Uterus (tissue), 4 donors: ENCODE data around the gene DTD2. TPM values are rescaled to one million over a fixed set of nuclear protein-coding genes. Genes with fewer than 3 reads are reported as not detected.
A peak's percentile ranks its signal among the peaks of the same experiment; 100 is the strongest.

Source experiments
- DNase-seq, 2 donors: peaks; one replicate each; pipeline ENCODE4 v3.0.0-alpha.2; 2019 to 2020
- H3K27ac ChIP-seq, 2 donors: fragments of 200-600 bp; sonication (generic); 1 replicate in 1 of 2; 2 replicates in 1 of 2; pipeline ENCODE4 v1.5.1; 2016 to 2018
- H3K27me3 ChIP-seq, 2 donors: fragments of 200-600 bp; sonication (generic); one replicate each; pipeline ENCODE4 v1.5.1; 2018 to 2019; ENCODE audit warnings: control low read depth in 1 of 2
- H3K36me3 ChIP-seq, 2 donors: fragments of 200-600 bp; sonication (generic); one replicate each; pipeline ENCODE4 v1.5.1; 2019; ENCODE audit warnings: control low read depth in 1 of 2
- H3K4me1 ChIP-seq, 2 donors: fragments of 200-600 bp; sonication (generic); one replicate each; pipeline ENCODE4 v1.5.1; 2018 to 2019; ENCODE audit warnings: control low read depth in 1 of 2
- H3K4me3 ChIP-seq, 2 donors: fragments of 200-600 bp; sonication (generic); 1 replicate in 1 of 2; 2 replicates in 1 of 2; pipeline ENCODE4 v1.5.1; 2018 to 2019; ENCODE audit warnings: mild to moderate bottlenecking in 1 of 2
- H3K9me3 ChIP-seq, 2 donors: fragments of 200-600 bp; sonication (generic); one replicate each; pipeline ENCODE4 v1.5.1; 2019; ENCODE audit warnings: control low read depth in 1 of 2
- CTCF ChIP-seq, 4 experiments: fragments of 200-600 bp in 2 of 4; fragments of 450-650 bp in 2 of 4; sonication (generic) in 2 of 4; IDR thresholded peaks; one replicate each; pipeline ENCODE4 v1.5.1; 2016 to 2019; ENCODE audit warnings: antibody characterized with exemption in 4 of 4, mild to moderate bottlenecking in 2 of 4, moderate library complexity in 1 of 4
- POLR2A ChIP-seq, 2 donors: fragments of 450-650 bp; IDR thresholded peaks; one replicate each; pipeline ENCODE4 v1.6.1; 2016; ENCODE audit warnings: antibody characterized with exemption in 2 of 2, mild to moderate bottlenecking in 1 of 2, moderate library complexity in 1 of 2
- intact Hi-C: fragments of 100-400 bp; cut with DNase I; formaldehyde crosslinking; loops from one replicate; pipeline ENCODE4 v1.15.1; 2023; ENCODE audit warnings: low total_unique reads
- total RNA-seq, 4 donors: library from RNA; depleted of rRNA in 3 of 4; stranded (reverse); fragments of >200 nt in 3 of 4; gene quantifications; one replicate each; pipeline versions ENCODE4 v1.1.0 to v1.2.4, GENCODE V29; 2014 to 2023
- donor health status: DM: yes; HTN: yes; CAD: no.

Gene DTD2
- total RNA-seq, 4 donors from 2014 or later, result 8.2 to 88.2 (median 36.3) TPM

- H3K27ac ChIP-seq, result peak overlapping the region in 1 of 2 donors; percentile 85
Measured at GRCh38 chr14:31418440-31418839, 38.9 kb downstream of the DTD2 start.

GRCh38 chr14:31414190-31414833 lies 43.0 kb downstream of the DTD2 start:
- intact Hi-C loops, result no loop called here
- TF ChIP-seq CTCF (IDR thresholded peaks at IDR 0.05) (no peak), POLR2A (IDR thresholded peaks at IDR 0.05) (no peak)
- Histone ChIP-seq H3K27me3 (no peaks in the 10 kb centered on the region), H3K27ac (no peak overlapping the region), H3K4me3 (no peak overlapping the region), H3K4me1 (no peaks in the 10 kb centered on the region), H3K36me3 (no peaks in the 10 kb centered on the region), H3K9me3 (no peaks in the 10 kb centered on the region)
- no peak for DNase-seq

More at GRCh38 chr14:31418440-31418839, 38.9 kb downstream of the DTD2 start:
- intact Hi-C loops, result no loop called here
- no peak overlapping the region for H3K4me3 ChIP-seq
- H3K4me1 ChIP-seq, result no peaks in the 10 kb centered on the region
- no peak for DNase-seq
- H3K36me3 ChIP-seq, result no peaks in the 10 kb centered on the region
- H3K27me3 ChIP-seq, result no peaks in the 10 kb centered on the region
- TF ChIP-seq POLR2A (IDR thresholded peaks at IDR 0.05), result no peak
- no peak for TF ChIP-seq CTCF (IDR thresholded peaks at IDR 0.05)
- H3K9me3 ChIP-seq, result no peaks in the 10 kb centered on the region

- Histone ChIP-seq H3K36me3 (no peaks in the 10 kb centered on the region), H3K4me3 (no peak overlapping the region), H3K9me3 (no peaks in the 10 kb centered on the region), H3K27me3 (no peaks in the 10 kb centered on the region), H3K27ac (no peak overlapping the region), H3K4me1 (no peaks in the 10 kb centered on the region)
- intact Hi-C loops, result no loop called here
- no peak for DNase-seq
- TF ChIP-seq POLR2A (IDR thresholded peaks at IDR 0.05), result no peak
- no peak for TF ChIP-seq CTCF (IDR thresholded peaks at IDR 0.05)
Measured at GRCh38 chr14:31411218-31411727, 46.0 kb downstream of the DTD2 start.

- intact Hi-C loops, result no loop called here
- no peak for DNase-seq
- Histone ChIP-seq H3K36me3 (no peaks in the 10 kb centered on the region), H3K4me1 (no peaks in the 10 kb centered on the region), H3K4me3 (no peak overlapping the region), H3K27me3 (no peaks in the 10 kb centered on the region), H3K9me3 (no peaks in the 10 kb centered on the region), H3K27ac (no peak overlapping the region)
- no peak for TF ChIP-seq CTCF (IDR thresholded peaks at IDR 0.05)
- TF ChIP-seq POLR2A (IDR thresholded peaks at IDR 0.05), result no peak
Measured at GRCh38 chr14:31410048-31410650, 47.2 kb downstream of the DTD2 start.

GRCh38 chr14:31408421-31408820 lies 48.9 kb downstream of the DTD2 start:
- Histone ChIP-seq H3K9me3 (no peaks in the 10 kb centered on the region), H3K27me3 (no peaks in the 10 kb centered on the region), H3K4me3 (no peak overlapping the region), H3K4me1 (no peaks in the 10 kb centered on the region), H3K27ac (no peak overlapping the region), H3K36me3 (no peaks in the 10 kb centered on the region)
- DNase-seq, result no peak
- intact Hi-C loops, result no loop called here
- TF ChIP-seq CTCF (IDR thresholded peaks at IDR 0.05) (no peak), POLR2A (IDR thresholded peaks at IDR 0.05) (no peak)
